H9 (cell line): ENCODE data around the gene RPS6KB2. TPM values are rescaled to one million over a fixed set of nuclear protein-coding genes. Genes with fewer than 3 reads are reported as not detected.

Source experiments
- DNase-seq: peaks from one replicate; pipeline ENCODE4 v3.0.0-alpha.2; 2017
- H2AFZ ChIP-seq: one replicate; pipeline ENCODE4 v1.6.1; 2013; ENCODE audit warnings: mild to moderate bottlenecking, low read length, control low read depth, moderate library complexity
- H2AK5ac ChIP-seq: 2 replicates; pipeline ENCODE4 v1.6.1; 2013; ENCODE audit warnings: low read length, control low read depth, mixed read lengths; ENCODE audit not compliant: insufficient read length
- H2BK120ac ChIP-seq: one replicate; pipeline ENCODE4 v1.6.1; 2013; ENCODE audit warnings: low read depth, mild to moderate bottlenecking, low read length, control low read depth, inconsistent platforms; ENCODE audit not compliant: poor library complexity, severe bottlenecking
- H2BK12ac ChIP-seq: 2 replicates; pipeline ENCODE4 v1.6.1; 2013; ENCODE audit warnings: low read length, control low read depth, mixed read lengths, low read depth; ENCODE audit not compliant: insufficient read length
- H2BK15ac ChIP-seq: 2 replicates; pipeline ENCODE4 v1.6.1; 2013; ENCODE audit warnings: low read depth, low read length, control low read depth
- H2BK20ac ChIP-seq: one replicate; pipeline ENCODE4 v1.6.1; 2013; ENCODE audit warnings: low read depth, mild to moderate bottlenecking, low read length, control low read depth, inconsistent platforms; ENCODE audit not compliant: poor library complexity, severe bottlenecking
- H2BK5ac ChIP-seq: 2 replicates; pipeline ENCODE4 v1.6.1; 2013; ENCODE audit warnings: low read length, control low read depth, mixed read lengths; ENCODE audit not compliant: insufficient read length
- H3K14ac ChIP-seq: 2 replicates; pipeline ENCODE4 v1.6.1; 2013; ENCODE audit warnings: low read length, control low read depth; ENCODE audit not compliant: insufficient read depth
- H3K18ac ChIP-seq: 2 replicates; pipeline ENCODE4 v1.6.1; 2013; ENCODE audit warnings: low read depth, mild to moderate bottlenecking, mixed read lengths, low read length, control low read depth; ENCODE audit not compliant: insufficient read length
- H3K23ac ChIP-seq: 2 replicates; pipeline ENCODE4 v1.6.1; 2013; ENCODE audit warnings: low read length, control low read depth, mixed read lengths, low read depth; ENCODE audit not compliant: insufficient read length
- H3K23me2 ChIP-seq: 2 replicates; pipeline ENCODE4 v1.6.1; 2013; ENCODE audit warnings: low read depth, mild to moderate bottlenecking, mixed read lengths, low read length, control low read depth; ENCODE audit not compliant: insufficient read length, poor library complexity, severe bottlenecking
- H3K27ac ChIP-seq: 2 replicates; pipeline ENCODE4 v1.5.1; 2013; ENCODE audit warnings: low read length, control low read depth, mixed read lengths, low read depth; ENCODE audit not compliant: insufficient read length
- H3K27me3 ChIP-seq: 2 replicates; pipeline ENCODE4 v1.6.1; 2013; ENCODE audit warnings: low read length, control low read depth, inconsistent platforms; ENCODE audit not compliant: insufficient read depth
- H3K4ac ChIP-seq: 2 replicates; pipeline ENCODE4 v1.6.1; 2013; ENCODE audit warnings: low read depth, mild to moderate bottlenecking, control low read depth, inconsistent platforms, low read length, moderate library complexity
- H3K4me1 ChIP-seq: 2 replicates; pipeline ENCODE4 v1.6.1; 2013; ENCODE audit warnings: low read length, control low read depth, inconsistent platforms; ENCODE audit not compliant: insufficient read depth
- H3K4me2 ChIP-seq: 2 replicates; pipeline ENCODE4 v1.6.1; 2013; ENCODE audit warnings: low read length, control low read depth, mixed read lengths; ENCODE audit not compliant: insufficient read length, insufficient read depth
- H3K56ac ChIP-seq: 2 replicates; pipeline ENCODE4 v1.6.1; 2013; ENCODE audit warnings: low read depth, mild to moderate bottlenecking, mixed read lengths, low read length, control low read depth; ENCODE audit not compliant: insufficient read length
- H3K79me1 ChIP-seq: 2 replicates; pipeline ENCODE4 v1.6.1; 2013; ENCODE audit warnings: low read depth, mild to moderate bottlenecking, moderate library complexity, low read length, control low read depth, inconsistent platforms; ENCODE audit not compliant: insufficient read depth, poor library complexity, severe bottlenecking
- H3K79me2 ChIP-seq: 2 replicates; pipeline ENCODE4 v1.6.1; 2013; ENCODE audit warnings: low read length, control low read depth, inconsistent platforms; ENCODE audit not compliant: insufficient read depth
- H3K9ac ChIP-seq: 2 replicates; pipeline ENCODE4 v1.6.1; 2013; ENCODE audit warnings: low read length, control low read depth, mixed read lengths; ENCODE audit not compliant: insufficient read length; ENCODE audit errors: extremely low read depth
- H3K9me3 ChIP-seq: one replicate; pipeline ENCODE4 v1.6.1; 2013; ENCODE audit warnings: low read depth, low read length, inconsistent platforms; ENCODE audit not compliant: control insufficient read depth
- H3T11ph ChIP-seq: one replicate; pipeline ENCODE4 v1.6.1; 2013; ENCODE audit warnings: mild to moderate bottlenecking, low read length, control low read depth, inconsistent platforms
- H4K20me1 ChIP-seq: one replicate; pipeline ENCODE4 v1.6.1; 2013; ENCODE audit not compliant: control insufficient read depth, insufficient read length, insufficient read depth
- H4K5ac ChIP-seq: 2 replicates; pipeline ENCODE4 v1.6.1; 2013; ENCODE audit warnings: low read depth, mild to moderate bottlenecking, mixed read lengths, low read length, control low read depth; ENCODE audit not compliant: insufficient read length
- H4K8ac ChIP-seq: replicated peaks from 2 replicates; pipeline ENCODE4 v1.6.1; 2013; ENCODE audit warnings: low read length, control low read depth, mixed read lengths, low read depth; ENCODE audit not compliant: insufficient read length
- H4K91ac ChIP-seq: 2 replicates; pipeline ENCODE4 v1.6.1; 2013; ENCODE audit warnings: low read depth, mild to moderate bottlenecking, moderate library complexity, mixed read lengths, low read length, control low read depth; ENCODE audit not compliant: insufficient read length
- H3K27ac Mint-ChIP-seq, 3 experiments: 2 replicates in 2 of 3; 3 replicates in 1 of 3; pipeline ENCODE4 v1.8.0; 2020 to 2021; ENCODE audit warnings: mixed read lengths in 3 of 3, mild to moderate bottlenecking in 1 of 3, moderate library complexity in 1 of 3
- H3K27me3 Mint-ChIP-seq: 2 replicates; pipeline ENCODE4 v1.8.0; 2021; ENCODE audit warnings: low read depth, mild to moderate bottlenecking, moderate library complexity, mixed read lengths
- H3K36me3 Mint-ChIP-seq, 3 experiments: 2 replicates in 2 of 3; 3 replicates in 1 of 3; pipeline ENCODE4 v1.8.0; 2020 to 2021; ENCODE audit warnings: low read depth in 3 of 3, mixed read lengths in 3 of 3; ENCODE audit not compliant: insufficient read depth in 1 of 3
- H3K4me1 Mint-ChIP-seq, 2 experiments: 2 replicates each; pipeline ENCODE4 v1.8.0; 2020; ENCODE audit warnings: mixed read lengths in 2 of 2
- H3K4me3 Mint-ChIP-seq, 2 experiments: 2 replicates in 1 of 2; 3 replicates in 1 of 2; pipeline ENCODE4 v1.8.0; 2020 to 2021; ENCODE audit warnings: mild to moderate bottlenecking in 2 of 2, mixed read lengths in 2 of 2, moderate library complexity in 1 of 2
- H3K9me3 Mint-ChIP-seq, 2 experiments: 2 replicates in 1 of 2; 3 replicates in 1 of 2; pipeline ENCODE4 v1.8.0; 2020; ENCODE audit warnings: mild to moderate bottlenecking in 2 of 2, mixed read lengths in 2 of 2, moderate library complexity in 1 of 2
- WGBS: extraction: QIAGEN DNeasy Blood & Tissue Kit; methylation state at CpG from one replicate; pipeline ENCODE4 v1.1.7; 2013; ENCODE audit warnings: missing lambda C conversion rate, low lambda C conversion rate, mixed read lengths; ENCODE audit not compliant: insufficient read length; ENCODE audit errors: extremely low coverage; 5-methylcytosine and 5-hydroxymethylcytosine counted together
- total RNA-seq: library from RNA; stranded (reverse); gene quantifications from 2 replicates; pipeline ENCODE4 v1.2.1, GENCODE V29; 2021
- TF ChIP-seq, protein P1 (sequence below): fragments of 200-600 bp; sonication (generic); conservative IDR thresholded peaks from 3 replicates; pipeline ENCODE4 v1.8.0; 2021; ENCODE audit warnings: antibody characterized with exemption, mild to moderate bottlenecking

The RPS6KB2 gene
- total RNA-seq, 1 experiment from 2014 or later, result 51.7 TPM

GRCh38 chr11:67420147-67420645 lies 8.1 kb upstream of the RPS6KB2 start:
- Histone ChIP-seq H2AFZ (no peak overlapping the region), H3K4ac (no peak overlapping the region), H2BK12ac (no peak overlapping the region), H3K9ac (no peak overlapping the region), H4K20me1 (no peaks in the 10 kb centered on the region), H3K14ac (no peak overlapping the region; the same call in 1 of the 2 replicates), H4K8ac (no peak overlapping the region), H3K23ac (no peak overlapping the region), H3K4me2 (peak overlapping the region; percentile 33), H4K5ac (no peak overlapping the region), H3T11ph (no peak overlapping the region), H2BK120ac (no peak overlapping the region), H3K23me2 (no peaks in the 10 kb centered on the region), H3K9me3 (no peaks in the 10 kb centered on the region), H3K4me1 (no peaks in the 10 kb centered on the region), H3K79me1 (no peaks in the 10 kb centered on the region), H3K56ac (no peak overlapping the region), H3K18ac (no peak overlapping the region), H3K27ac (no peak overlapping the region), H3K27me3 (no peaks in the 10 kb centered on the region), H2BK5ac (no peak overlapping the region), H2BK20ac (no peak overlapping the region), H2BK15ac (no peak overlapping the region), H2AK5ac (no peak overlapping the region), H4K91ac (no peak overlapping the region), H3K79me2 (no peaks in the 10 kb centered on the region)
- Mint-ChIP-seq H3K9me3 (no peaks in the 10 kb centered on the region; a peak in 1 of 5 replicates), H3K27me3 (peaks cover 14% of the 10 kb centered on the region), H3K4me1 (peaks cover 28 to 31% of the 10 kb centered on the region in 2 experiments), H3K4me3 (peak overlapping the region; percentile 55 to 82), H3K36me3 (peaks cover 0 to 1% (median 0%) of the 10 kb centered on the region in 3 experiments; a peak in 1 of 7 replicates), H3K27ac (no peak overlapping the region)
- TF ChIP-seq, protein P1, sequence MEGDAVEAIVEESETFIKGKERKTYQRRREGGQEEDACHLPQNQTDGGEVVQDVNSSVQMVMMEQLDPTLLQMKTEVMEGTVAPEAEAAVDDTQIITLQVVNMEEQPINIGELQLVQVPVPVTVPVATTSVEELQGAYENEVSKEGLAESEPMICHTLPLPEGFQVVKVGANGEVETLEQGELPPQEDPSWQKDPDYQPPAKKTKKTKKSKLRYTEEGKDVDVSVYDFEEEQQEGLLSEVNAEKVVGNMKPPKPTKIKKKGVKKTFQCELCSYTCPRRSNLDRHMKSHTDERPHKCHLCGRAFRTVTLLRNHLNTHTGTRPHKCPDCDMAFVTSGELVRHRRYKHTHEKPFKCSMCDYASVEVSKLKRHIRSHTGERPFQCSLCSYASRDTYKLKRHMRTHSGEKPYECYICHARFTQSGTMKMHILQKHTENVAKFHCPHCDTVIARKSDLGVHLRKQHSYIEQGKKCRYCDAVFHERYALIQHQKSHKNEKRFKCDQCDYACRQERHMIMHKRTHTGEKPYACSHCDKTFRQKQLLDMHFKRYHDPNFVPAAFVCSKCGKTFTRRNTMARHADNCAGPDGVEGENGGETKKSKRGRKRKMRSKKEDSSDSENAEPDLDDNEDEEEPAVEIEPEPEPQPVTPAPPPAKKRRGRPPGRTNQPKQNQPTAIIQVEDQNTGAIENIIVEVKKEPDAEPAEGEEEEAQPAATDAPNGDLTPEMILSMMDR, result no peak
- no CpG with 5 or more reads among the region's 15 CpGs for WGBS
- no peak for DNase-seq
